ENCODE measurements around the gene ASMTL.
"Not testable (repeated sequence)": the region's sequence is repeated elsewhere in the genome, so short reads cannot be mapped to it uniquely, and the experiment has no call there.

Gene ASMTL

DNA sequence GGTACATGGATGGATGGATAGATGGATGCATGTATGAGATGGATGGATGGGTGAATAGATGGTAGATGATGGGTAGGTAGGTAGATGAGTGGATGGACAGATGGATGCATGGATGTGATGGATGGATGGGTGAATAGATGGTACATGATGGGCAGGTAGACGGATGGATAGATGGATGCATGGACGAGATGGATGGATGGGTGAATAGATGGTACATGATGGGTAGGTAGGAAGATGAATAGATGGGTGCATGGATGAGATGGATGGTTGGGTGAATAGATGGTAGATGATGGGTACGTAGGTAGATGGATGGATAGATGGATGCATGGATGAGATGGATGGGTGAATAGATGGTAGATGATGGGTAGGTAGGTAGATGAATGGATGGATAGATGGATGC, 48.8 kb downstream of the ASMTL start:
- not testable (repeated sequence) for DNase-seq (ENCODE audit: low read depth)

- no peak for DNase-seq (ENCODE audit: low read depth)
Measured at GRCh38 chrX:1403228-1403627, 49.5 kb downstream of the ASMTL start.

- no peak for DNase-seq (ENCODE audit: low read depth)
Measured at GRCh38 chrX:1401611-1402430, 50.9 kb downstream of the ASMTL start.

- no peak for DNase-seq (ENCODE audit: low read depth)
Measured at GRCh38 chrX:1400742-1401471, 51.8 kb downstream of the ASMTL start.

- DNase-seq (ENCODE audit: low read depth) = no peak
Measured at GRCh38 chrX:1400049-1400448, 52.7 kb downstream of the ASMTL start.

- no peak for DNase-seq (ENCODE audit: low read depth)
Measured at GRCh38 chrX:1398431-1399340, 54.0 kb downstream of the ASMTL start.

GRCh38 chrX:1397441-1398270, 55.1 kb downstream of the ASMTL start:
- no peak for DNase-seq (ENCODE audit: low read depth)

- DNase-seq (ENCODE audit: low read depth) = no peak
Measured at GRCh38 chrX:1397001-1397400, 55.7 kb downstream of the ASMTL start.

GRCh38 chrX:1395646-1396216, 57.0 kb downstream of the ASMTL start:
- no peak for DNase-seq (ENCODE audit: low read depth)

DNA sequence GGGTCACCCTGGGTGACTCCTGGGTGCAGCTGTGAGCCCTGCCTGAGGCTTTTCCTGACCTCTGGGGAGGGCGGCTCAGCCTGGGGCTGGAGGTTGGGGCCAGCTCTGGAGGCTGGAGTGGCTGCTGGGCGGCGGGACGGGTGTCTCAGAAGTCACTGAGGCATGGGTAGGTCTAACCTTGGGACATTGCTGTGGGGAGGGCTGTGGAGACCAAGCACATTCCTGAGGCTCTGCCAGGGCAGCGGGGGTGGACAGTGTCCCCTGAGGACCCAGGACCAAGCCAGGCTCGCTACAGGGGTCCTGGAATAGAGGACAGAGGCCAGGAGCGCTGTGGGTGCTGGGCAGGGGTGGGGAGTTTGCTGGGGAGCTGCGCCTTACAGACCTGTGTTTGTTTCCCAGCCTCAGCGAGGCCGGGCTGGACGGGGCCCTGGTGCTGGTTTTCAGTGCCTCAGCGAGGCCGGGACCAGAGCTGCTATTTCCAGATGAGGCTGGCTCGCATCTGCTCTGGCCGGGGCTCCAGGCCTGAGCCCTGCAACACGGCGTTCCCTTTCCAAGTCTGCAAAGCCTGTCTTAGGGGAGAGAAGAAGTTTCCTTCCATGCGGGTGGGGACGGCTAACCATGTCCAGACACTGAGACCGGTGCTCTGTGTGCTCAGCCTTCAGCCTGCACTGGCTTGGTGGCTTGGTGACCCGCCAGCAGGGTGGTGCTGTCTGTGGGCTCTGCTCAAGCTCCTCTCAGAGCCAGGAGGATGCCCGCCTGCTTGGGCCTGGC, 57.8 kb downstream of the ASMTL start:
- DNase-seq (ENCODE audit: low read depth) = no peak

DNA sequence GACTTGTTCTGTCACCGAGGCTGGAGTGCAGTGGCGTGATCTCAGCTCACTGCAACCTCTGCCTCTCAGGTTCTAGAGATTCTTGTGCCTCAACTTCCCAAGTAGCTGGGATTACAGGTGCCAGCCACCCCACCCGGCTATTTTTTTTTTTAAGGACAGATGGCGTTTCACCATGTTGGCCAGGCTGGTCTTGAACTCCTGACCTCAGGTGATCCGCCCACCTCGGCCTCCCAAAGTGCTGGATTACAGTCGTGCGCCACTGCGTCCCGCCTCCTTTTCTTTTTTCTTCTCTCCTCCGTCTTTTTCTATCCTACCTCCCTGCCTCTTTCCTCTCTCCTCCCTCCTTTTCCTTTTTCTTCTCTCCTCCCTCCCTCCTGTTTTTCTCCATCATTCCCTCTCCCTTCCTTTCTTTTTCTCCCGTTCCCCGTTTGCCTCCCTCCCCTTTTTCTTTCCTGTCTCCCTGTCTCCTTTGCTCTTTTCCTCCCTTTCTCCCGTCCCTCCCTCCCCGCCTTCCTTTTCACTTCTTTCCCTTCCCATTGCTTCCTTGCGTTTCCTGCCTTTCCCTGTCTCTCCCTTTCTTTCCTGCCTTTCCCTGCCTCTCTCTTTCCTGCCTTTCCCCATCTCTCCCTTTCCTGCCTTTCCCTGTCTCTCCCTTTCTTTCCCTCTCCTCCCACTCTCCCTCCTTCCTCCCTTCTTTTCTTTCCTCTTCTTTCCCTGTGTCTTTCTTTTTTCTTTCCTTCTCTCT, 58.7 kb downstream of the ASMTL start:
- no peak for DNase-seq (ENCODE audit: low read depth)

DNA sequence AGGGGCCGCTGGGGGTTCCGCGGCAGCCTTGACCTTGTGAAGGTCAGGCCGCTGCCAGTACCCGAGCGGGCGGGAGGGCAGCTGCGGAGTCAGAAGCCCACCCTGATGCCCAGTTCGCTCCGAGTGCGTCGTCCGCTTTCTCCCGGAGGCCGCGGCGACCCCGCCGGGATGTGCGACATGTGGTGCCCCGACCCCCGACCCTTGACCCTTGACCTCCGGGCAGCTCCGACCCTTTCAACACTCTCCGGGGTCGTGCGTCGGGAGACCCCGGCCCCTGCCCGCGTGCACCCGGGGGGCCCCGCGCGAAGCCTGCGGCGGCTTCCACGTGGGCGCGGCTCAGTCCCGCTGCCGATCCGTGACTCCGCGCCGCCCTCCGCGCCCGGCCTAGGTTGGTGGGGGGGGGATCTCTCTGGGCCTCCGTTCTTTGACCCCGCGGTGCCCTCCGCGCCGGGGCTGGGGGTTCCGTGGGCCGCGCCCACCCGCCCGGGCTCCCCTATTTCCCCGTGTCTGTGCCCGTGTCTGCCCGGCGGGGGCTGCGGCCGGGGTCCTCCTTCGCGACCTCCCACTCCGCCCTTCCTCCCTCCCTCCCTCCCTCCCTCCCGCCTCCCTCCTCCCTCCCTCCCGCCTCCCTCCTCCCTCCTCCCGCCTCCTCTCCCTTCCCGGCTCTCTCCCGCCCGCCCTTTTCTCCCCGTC, 60.2 kb downstream of the ASMTL start:
- DNase-seq (ENCODE audit: low read depth) = peak; percentile 77

DNA sequence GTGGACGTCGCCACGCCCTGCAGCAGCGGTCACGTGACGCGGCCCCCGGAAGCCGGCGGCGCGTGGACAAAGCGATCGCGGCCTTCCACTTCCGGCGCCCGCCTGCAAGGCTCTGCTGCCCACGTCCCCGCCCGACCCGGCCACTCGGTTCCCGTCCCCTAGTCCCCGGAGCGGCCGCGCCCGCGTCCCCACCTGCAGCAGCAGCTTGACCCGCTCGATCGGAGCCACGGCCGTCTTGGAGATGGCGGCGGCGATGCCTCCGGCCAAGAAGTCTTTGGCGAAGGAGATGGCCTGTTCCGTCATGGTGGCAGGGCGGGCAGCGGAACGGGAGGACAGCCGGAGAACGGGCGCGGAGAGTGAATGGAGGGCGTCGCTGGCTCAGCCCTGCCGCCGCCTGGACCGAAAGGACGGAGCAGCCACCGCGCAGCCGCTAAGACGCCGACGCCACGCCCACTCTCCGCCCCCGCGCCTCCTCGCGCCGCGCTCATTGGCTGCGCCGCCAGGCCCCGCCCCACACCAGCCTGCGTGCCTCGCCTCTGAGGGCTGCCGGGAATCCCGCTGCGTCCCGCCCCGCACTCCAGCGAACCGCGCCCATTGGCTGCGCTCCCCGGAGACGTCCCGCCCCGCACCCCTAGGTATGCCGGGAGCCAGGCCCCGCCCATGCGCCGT, 60.9 kb downstream of the ASMTL start, which contains the start of gene SLC25A6:
SLC25A6 (minus strand) TSS at position 407 of the 669 bp plus-strand sequence; CDS start at position 303, 104 bp downstream.
- peak; percentile 97 for DNase-seq (ENCODE audit: low read depth)

DNA sequence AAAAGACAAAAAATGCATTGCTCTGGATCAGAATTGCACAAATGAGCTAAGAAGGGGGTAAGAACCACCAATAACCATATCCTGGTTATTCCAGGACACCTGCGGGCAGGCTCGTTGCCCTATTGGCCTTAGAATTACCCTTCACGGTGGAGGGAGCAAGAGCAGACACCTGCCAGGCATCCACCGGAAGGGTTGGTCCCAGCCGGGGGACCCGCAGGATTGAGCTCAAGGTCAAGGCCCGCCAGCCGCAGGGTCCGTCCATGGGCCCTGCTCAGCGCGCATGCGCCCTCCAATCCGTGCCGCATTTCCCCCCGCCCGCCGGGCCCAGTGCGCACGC, 61.4 kb downstream of the ASMTL start:
- no peak for DNase-seq (ENCODE audit: low read depth)

- no peak for DNase-seq (ENCODE audit: low read depth)
Measured at GRCh38 chrX:1390621-1391369, 61.9 kb downstream of the ASMTL start.

DNA sequence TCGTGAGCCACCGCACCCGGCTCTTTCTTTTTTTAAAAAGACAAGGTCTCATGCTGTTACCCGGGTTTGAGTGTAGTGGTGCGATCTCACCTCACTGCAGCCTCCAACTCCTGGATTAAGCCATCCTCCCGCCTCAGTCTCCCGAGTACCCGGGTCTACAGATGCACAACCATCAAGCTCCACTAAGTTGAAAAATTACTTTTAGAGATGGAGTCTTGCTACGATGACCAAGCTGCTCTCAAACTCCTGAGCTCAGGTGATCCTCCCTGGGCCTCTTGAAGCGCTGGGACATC, 62.8 kb downstream of the ASMTL start:
- no peak for DNase-seq (ENCODE audit: low read depth)

DNA sequence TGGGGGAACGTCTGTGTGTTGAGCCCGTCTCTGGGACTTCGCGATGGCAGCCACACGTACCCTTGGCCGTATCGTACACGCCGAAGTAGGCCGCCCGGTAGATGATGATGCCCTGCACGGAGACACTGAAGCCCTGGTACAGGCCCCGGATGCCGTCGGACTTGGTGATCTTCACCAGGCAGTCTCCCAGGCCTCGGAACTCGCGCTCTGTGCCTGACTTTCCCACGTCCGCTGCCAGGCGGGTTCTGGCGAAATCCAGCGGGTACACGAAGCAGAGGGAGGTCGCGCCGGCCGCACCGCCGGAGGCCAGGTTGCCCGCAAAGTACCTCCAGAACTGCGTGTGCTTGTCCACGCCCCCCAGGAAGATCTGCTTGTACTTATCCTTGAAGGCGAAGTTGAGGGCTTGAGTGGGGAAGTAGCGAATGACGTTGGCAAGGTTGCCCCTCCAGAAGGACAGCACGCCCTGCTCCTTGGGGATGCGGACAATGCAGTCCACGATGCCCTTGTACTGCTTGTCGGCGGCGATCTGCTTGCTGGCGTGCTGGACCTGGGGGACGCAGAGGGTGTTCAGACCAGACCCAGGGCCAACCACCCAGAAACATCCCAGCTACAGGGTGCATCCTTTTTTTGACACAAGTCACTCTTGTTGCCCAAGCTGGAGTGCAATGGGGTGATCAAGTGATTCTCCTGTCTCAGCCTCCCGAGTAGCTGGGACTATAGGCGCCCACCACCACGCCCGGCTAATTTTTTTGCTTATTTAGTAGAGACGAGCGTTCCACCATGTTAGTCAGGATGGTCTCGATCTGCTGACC, 63.3 kb downstream of the ASMTL start:
- DNase-seq (ENCODE audit: low read depth) = no peak
